ENCODE data around the gene HCN4. TPM values are rescaled to one million over a fixed set of nuclear protein-coding genes. Genes with fewer than 3 reads are reported as not detected.

The HCN4 gene
- total RNA-seq, 1 donor from 2014 or later: 0.17 TPM

- TF ChIP-seq CTCF (conservative IDR thresholded peaks at IDR 0.05; ENCODE audit: low read depth, low read length): no peak
- DNase-seq (ENCODE audit: low read depth): no peak
- H3K4me3 ChIP-seq (ENCODE audit: low read depth, low read length): no peak overlapping the region
These were observed 28.1 kb downstream of the HCN4 start for GRCh38 chr15:73340502-73341192.

- DNase-seq (ENCODE audit: low read depth): no peak
- no peak for TF ChIP-seq CTCF (conservative IDR thresholded peaks at IDR 0.05; ENCODE audit: low read depth, low read length)
- no peak overlapping the region for H3K4me3 ChIP-seq (ENCODE audit: low read depth, low read length)
These were observed 30.0 kb downstream of the HCN4 start for GRCh38 chr15:73338606-73339374.

GRCh38 chr15:73338058-73338457 is 30.7 kb downstream of the HCN4 start:
- no peak overlapping the region for H3K4me3 ChIP-seq (ENCODE audit: low read depth, low read length)
- DNase-seq (ENCODE audit: low read depth): no peak
- no peak for TF ChIP-seq CTCF (conservative IDR thresholded peaks at IDR 0.05; ENCODE audit: low read depth, low read length)

- no peak for DNase-seq (ENCODE audit: low read depth)
- TF ChIP-seq CTCF (conservative IDR thresholded peaks at IDR 0.05; ENCODE audit: low read depth, low read length): no peak
These were observed 31.6 kb downstream of the HCN4 start for GRCh38 chr15:73337187-73337586.

GRCh38 chr15:73336756-73337155 is 32.0 kb downstream of the HCN4 start:
- H3K4me3 ChIP-seq (ENCODE audit: low read depth, low read length): no peak overlapping the region
- TF ChIP-seq CTCF (conservative IDR thresholded peaks at IDR 0.05; ENCODE audit: low read depth, low read length): no peak
- DNase-seq (ENCODE audit: low read depth): no peak

More at GRCh38 chr15:73337187-73337586, 31.6 kb downstream of the HCN4 start:
- no peak overlapping the region for H3K4me3 ChIP-seq (ENCODE audit: low read depth, low read length)

- TF ChIP-seq CTCF (conservative IDR thresholded peaks at IDR 0.05; ENCODE audit: low read depth, low read length): no peak
- no peak overlapping the region for H3K4me3 ChIP-seq (ENCODE audit: low read depth, low read length)
- no peak for DNase-seq (ENCODE audit: low read depth)
These were observed 33.3 kb downstream of the HCN4 start for GRCh38 chr15:73335471-73335870.

Measured in epithelial cell of proximal tubule (primary cell).